KMS-11 (cell line): ENCODE results near the gene DENND5A.
"Not testable (repeated sequence)": the region's sequence is repeated elsewhere in the genome, so short reads cannot be mapped to it uniquely, and the experiment has no call there.

Experiments used
- H2AFZ ChIP-seq: fragments of 200-600 bp; sonication (generic); 2 replicates; pipeline ENCODE4 v1.6.1; 2016; ENCODE audit warnings: antibody characterized with exemption, mixed run types, low read depth
- H3K27ac ChIP-seq: fragments of 200-600 bp; sonication (generic); 2 replicates; pipeline ENCODE4 v1.6.1; 2016; ENCODE audit warnings: mild to moderate bottlenecking, mixed run types
- H3K27me3 ChIP-seq: fragments of 200-600 bp; sonication (generic); 2 replicates; pipeline ENCODE4 v1.6.1; 2017; ENCODE audit warnings: mild to moderate bottlenecking, low read depth, mixed run types, moderate library complexity; ENCODE audit not compliant: insufficient read depth
- H3K36me3 ChIP-seq: fragments of 200-600 bp; sonication (generic); 2 replicates; pipeline ENCODE4 v1.6.1; 2017; ENCODE audit warnings: mild to moderate bottlenecking, mixed run types; ENCODE audit not compliant: insufficient read depth
- H3K4me1 ChIP-seq: fragments of 200-600 bp; sonication (generic); 2 replicates; pipeline ENCODE4 v1.6.1; 2016; ENCODE audit warnings: mild to moderate bottlenecking, low read depth, mixed run types; ENCODE audit not compliant: poor library complexity, severe bottlenecking
- H3K4me2 ChIP-seq: fragments of 200-600 bp; sonication (generic); 2 replicates; pipeline ENCODE4 v1.7.0; 2016; ENCODE audit warnings: mild to moderate bottlenecking, mixed run types
- H3K4me3 ChIP-seq: fragments of 200-600 bp; sonication (generic); IDR thresholded peaks from 2 replicates; pipeline ENCODE4 v1.6.1; 2017; ENCODE audit warnings: low read depth, low read length, mixed read lengths; ENCODE audit not compliant: insufficient read depth
- H3K79me2 ChIP-seq: fragments of 200-600 bp; sonication (generic); 2 replicates; pipeline ENCODE4 v1.6.1; 2016; ENCODE audit warnings: low read depth, mixed run types; ENCODE audit not compliant: insufficient read depth
- H3K9ac ChIP-seq: fragments of 200-600 bp; sonication (generic); 2 replicates; pipeline ENCODE4 v1.6.1; 2016; ENCODE audit warnings: mild to moderate bottlenecking, mixed run types
- H4K20me1 ChIP-seq: fragments of 200-600 bp; sonication (generic); 2 replicates; pipeline ENCODE4 v1.6.1; 2016; ENCODE audit warnings: mild to moderate bottlenecking, mixed run types; ENCODE audit not compliant: insufficient read depth
- CTCF ChIP-seq: fragments of 200-600 bp; sonication (generic); conservative IDR thresholded peaks from 2 replicates; pipeline ENCODE4 v1.6.1; 2017; ENCODE audit warnings: low read depth, mild to moderate bottlenecking, antibody characterized with exemption, low read length, moderate library complexity, mixed read lengths

Gene DENND5A

GRCh38 chr11:9266926-9267325, 1.8 kb upstream of the DENND5A start:
- no peak overlapping the region for H3K9ac ChIP-seq
- H3K79me2 ChIP-seq = no peaks in the 10 kb centered on the region
- H3K27me3 ChIP-seq = peaks cover 32% of the 10 kb centered on the region
- no peak overlapping the region for H3K4me2 ChIP-seq
- no peaks in the 10 kb centered on the region for H4K20me1 ChIP-seq
- TF ChIP-seq CTCF = no peak
- no peaks in the 10 kb centered on the region for H3K36me3 ChIP-seq
- H3K4me1 ChIP-seq = peaks cover 17% of the 10 kb centered on the region
- no peak overlapping the region for H3K27ac ChIP-seq
- H3K4me3 ChIP-seq = no peak overlapping the region
- no peak overlapping the region for H2AFZ ChIP-seq

GRCh38 chr11:9266132-9266736, 1.1 kb upstream of the DENND5A start:
- H3K4me2 ChIP-seq = no peak overlapping the region
- peaks cover 32% of the 10 kb centered on the region for H3K27me3 ChIP-seq
- H3K79me2 ChIP-seq = no peaks in the 10 kb centered on the region
- no peaks in the 10 kb centered on the region for H3K36me3 ChIP-seq
- no peak overlapping the region for H3K27ac ChIP-seq
- TF ChIP-seq CTCF = no peak
- H3K4me3 ChIP-seq = no peak overlapping the region
- no peak overlapping the region for H3K9ac ChIP-seq
- peaks cover 20% of the 10 kb centered on the region for H3K4me1 ChIP-seq
- H2AFZ ChIP-seq = no peak overlapping the region
- no peaks in the 10 kb centered on the region for H4K20me1 ChIP-seq

- no peaks in the 10 kb centered on the region for H3K36me3 ChIP-seq
- H2AFZ ChIP-seq = peak overlapping the region; percentile 57; the same call in 1 of the 2 replicates
- H3K4me2 ChIP-seq = peak overlapping the region; percentile 98
- no peak overlapping the region for H3K4me3 ChIP-seq
- peaks cover 36% of the 10 kb centered on the region for H3K4me1 ChIP-seq
- TF ChIP-seq CTCF = no peak
- H4K20me1 ChIP-seq = no peaks in the 10 kb centered on the region
- peaks cover 32% of the 10 kb centered on the region for H3K27me3 ChIP-seq
- H3K9ac ChIP-seq = peak overlapping the region; percentile 35; the same call in 1 of the 2 replicates
- no peak overlapping the region for H3K27ac ChIP-seq
- no peaks in the 10 kb centered on the region for H3K79me2 ChIP-seq
Measured at GRCh38 chr11:9264316-9265210, 587 bp downstream of the DENND5A start.

- no peak for TF ChIP-seq CTCF
- H4K20me1 ChIP-seq = no peaks in the 10 kb centered on the region
- H3K36me3 ChIP-seq = no peaks in the 10 kb centered on the region
- peak overlapping the region; percentile 57; the same call in 1 of the 2 replicates for H2AFZ ChIP-seq
- H3K4me3 ChIP-seq = no peak overlapping the region
- H3K4me1 ChIP-seq = peaks cover 38% of the 10 kb centered on the region
- peaks cover 32% of the 10 kb centered on the region for H3K27me3 ChIP-seq
- no peak overlapping the region for H3K9ac ChIP-seq
- no peaks in the 10 kb centered on the region for H3K79me2 ChIP-seq
- no peak overlapping the region for H3K27ac ChIP-seq
- H3K4me2 ChIP-seq = peak overlapping the region; percentile 98
Measured at GRCh38 chr11:9263840-9264315, 1.3 kb downstream of the DENND5A start.

GRCh38 chr11:9260838-9261146, 4.4 kb downstream of the DENND5A start:
- not testable (repeated sequence) for H3K79me2 ChIP-seq, H3K36me3 ChIP-seq, H4K20me1 ChIP-seq, H2AFZ ChIP-seq, H3K4me3 ChIP-seq, H3K9ac ChIP-seq, H3K27ac ChIP-seq
- peaks cover 15% of the 10 kb centered on the region for H3K27me3 ChIP-seq
- H3K4me1 ChIP-seq = peaks cover 38% of the 10 kb centered on the region
- H3K4me2 ChIP-seq = peak overlapping the region; percentile 44
